Suprapubic skin (tissue), 4 donors: Measurements from ENCODE around the gene MAB21L4.

ENCODE experiments used
- CTCF ChIP-seq, 2 donors: fragments of 200-600 bp in 1 of 2; fragments of 450-650 bp in 1 of 2; sonication (generic) in 1 of 2; IDR thresholded peaks; one replicate each; pipeline ENCODE4 v1.5.1; 2016 to 2019; ENCODE audit warnings: antibody characterized with exemption in 2 of 2, mild to moderate bottlenecking in 1 of 2, moderate library complexity in 1 of 2
- EP300 ChIP-seq: sonication (generic); formaldehyde crosslinking; IDR thresholded peaks from one replicate; pipeline ENCODE4 v1.6.1; 2017; ENCODE audit warnings: antibody characterized with exemption
- POLR2A ChIP-seq, 2 donors: fragments of 450-650 bp; IDR thresholded peaks; one replicate each; pipeline ENCODE4 v1.6.1; 2017; ENCODE audit warnings: antibody characterized with exemption in 2 of 2, mild to moderate bottlenecking in 2 of 2, moderate library complexity in 2 of 2
- POLR2AphosphoS5 ChIP-seq, 3 donors: sonication (generic); formaldehyde crosslinking; IDR thresholded peaks; one replicate each; pipeline ENCODE4 v1.6.1; 2017; ENCODE audit warnings: antibody characterized with exemption in 3 of 3

DNA sequence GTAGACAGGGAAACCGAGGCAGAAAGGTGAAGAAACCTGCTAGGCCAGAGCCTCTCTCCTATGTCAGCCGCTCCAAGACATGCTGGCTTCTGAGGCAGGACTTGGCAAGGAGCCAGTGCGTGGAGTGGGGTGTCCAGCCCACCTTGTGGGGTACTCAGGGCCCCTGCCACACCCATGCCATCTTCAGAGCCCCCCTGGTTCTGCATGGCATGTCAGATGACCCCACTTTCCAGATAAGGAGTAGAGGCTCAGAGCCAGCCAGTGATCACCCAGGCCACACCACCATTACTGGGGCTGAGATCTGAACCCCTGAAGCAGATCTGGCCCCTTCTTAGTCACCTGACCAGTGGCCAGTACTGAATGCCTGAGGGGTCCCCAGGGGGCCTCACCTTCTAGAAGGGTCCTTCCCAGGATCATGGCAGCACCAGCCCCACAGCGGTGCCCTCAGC is 24.9 kb upstream of the MAB21L4 start:
- no peak for TF ChIP-seq EP300
- no peak for TF ChIP-seq CTCF (IDR thresholded peaks at IDR 0.05)
- no peak for TF ChIP-seq POLR2A (IDR thresholded peaks at IDR 0.05)
- no peak for TF ChIP-seq POLR2AphosphoS5 (IDR thresholded peaks at IDR 0.05)
